ENCODE measurements around the gene DOCK9.

GRCh38 chr13:98917116-98917515 lies 60.7 kb downstream of the DOCK9 start:
- TF ChIP-seq CTCF (conservative IDR thresholded peaks at IDR 0.05 in 1 of 2, IDR thresholded peaks at IDR 0.05 in 1 of 2; ENCODE audit: low read depth in 1 of 2, low read length in 2 of 2) (no peak), EZH2 (IDR thresholded peaks at IDR 0.05; ENCODE audit: low read length, missing control alignments) (no peak)
